ENCODE measurements around the gene ABHD17B.

DNA sequence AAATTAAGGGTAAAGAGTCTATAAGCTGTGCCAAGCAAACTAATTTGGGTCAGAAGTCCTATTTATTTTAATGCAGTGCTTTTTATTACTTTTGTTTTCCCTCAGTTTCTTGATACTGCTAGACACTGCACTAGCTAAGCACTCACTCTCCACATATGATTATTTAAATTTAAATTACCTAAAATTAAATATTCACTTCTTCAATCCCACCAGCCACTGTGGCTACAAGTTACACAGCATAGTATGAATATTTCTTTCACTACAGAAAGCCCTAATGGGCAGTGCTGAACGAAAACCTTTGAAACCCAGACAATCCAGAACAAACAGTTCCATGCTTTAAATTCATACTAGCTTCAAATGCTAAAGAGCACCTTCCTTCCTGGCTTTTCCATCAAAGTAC lies 23.6 kb downstream of the ABHD17B start:
- TF ChIP-seq, protein P1, sequence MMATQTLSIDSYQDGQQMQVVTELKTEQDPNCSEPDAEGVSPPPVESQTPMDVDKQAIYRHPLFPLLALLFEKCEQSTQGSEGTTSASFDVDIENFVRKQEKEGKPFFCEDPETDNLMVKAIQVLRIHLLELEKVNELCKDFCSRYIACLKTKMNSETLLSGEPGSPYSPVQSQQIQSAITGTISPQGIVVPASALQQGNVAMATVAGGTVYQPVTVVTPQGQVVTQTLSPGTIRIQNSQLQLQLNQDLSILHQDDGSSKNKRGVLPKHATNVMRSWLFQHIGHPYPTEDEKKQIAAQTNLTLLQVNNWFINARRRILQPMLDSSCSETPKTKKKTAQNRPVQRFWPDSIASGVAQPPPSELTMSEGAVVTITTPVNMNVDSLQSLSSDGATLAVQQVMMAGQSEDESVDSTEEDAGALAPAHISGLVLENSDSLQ (IDR thresholded peaks at IDR 0.05): no peak
- TF ChIP-seq FOXK2 (IDR thresholded peaks at IDR 0.05) (no peak), ARNT (IDR thresholded peaks at IDR 0.05) (no peak), ELF4 (IDR thresholded peaks at IDR 0.05) (no peak), LEF1 (IDR thresholded peaks at IDR 0.05; ENCODE audit: borderline replicate concordance) (no peak), TARDBP (IDR thresholded peaks at IDR 0.05) (no peak), BHLHE40 (IDR thresholded peaks at IDR 0.05; ENCODE audit: borderline replicate concordance) (no peak), FOXA1 (IDR thresholded peaks at IDR 0.05) (no peak), L3MBTL2 (conservative IDR thresholded peaks at IDR 0.05) (no peak), FOXM1 (IDR thresholded peaks at IDR 0.05; ENCODE audit: borderline replicate concordance) (no peak)

Data from HEK293T (cell line).